NCI-H2196 treated with DMSO at 0.1 percent for 48 hours (cell line): ENCODE measurements around the gene CCDC138.

Experiments
- DNase-seq: peaks from one replicate; lab custom pipeline; 2025; ENCODE audit not compliant: unreplicated experiment; lab: John Stamatoyannopoulos, UW

The CCDC138 gene

DNA sequence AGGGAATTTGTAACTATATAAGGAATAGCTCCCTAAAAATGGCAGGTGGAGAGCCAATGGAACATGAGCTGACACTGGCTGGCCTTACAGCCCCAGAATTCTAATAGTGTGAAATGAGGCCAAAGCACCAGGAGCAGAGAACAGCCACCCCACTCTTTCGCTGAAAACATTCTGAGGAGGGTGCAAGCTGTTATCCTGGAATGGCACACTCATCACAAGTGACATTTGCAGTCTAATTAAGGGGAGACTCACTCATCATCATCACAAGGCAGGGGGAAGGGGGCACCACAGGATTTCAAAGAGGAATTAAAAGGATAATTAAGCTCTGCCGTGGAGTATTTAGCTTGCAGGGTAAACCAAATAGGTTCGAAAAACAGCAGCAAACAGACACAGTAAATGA is 108.2 kb downstream of the CCDC138 start:
- DNase-seq = no peak

DNA sequence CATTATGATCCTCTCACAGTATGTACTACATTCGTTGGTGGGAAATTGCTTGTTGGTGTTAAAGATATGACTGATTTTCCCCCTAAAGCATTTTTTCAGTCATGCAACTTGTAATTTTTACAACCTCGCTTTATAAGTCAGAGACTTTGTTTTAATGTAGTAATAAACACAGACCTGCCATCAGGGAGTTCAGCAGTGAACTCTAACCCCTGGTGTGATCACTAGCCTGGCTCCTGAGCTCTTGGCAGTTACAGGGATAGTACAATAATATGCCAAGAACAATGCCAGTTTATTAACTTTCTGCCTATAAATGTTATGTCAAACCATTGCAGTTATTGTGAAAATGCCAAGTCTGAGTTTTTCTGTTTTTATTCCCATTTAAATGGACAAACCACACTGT is 108.6 kb downstream of the CCDC138 start:
- DNase-seq = no peak

DNA sequence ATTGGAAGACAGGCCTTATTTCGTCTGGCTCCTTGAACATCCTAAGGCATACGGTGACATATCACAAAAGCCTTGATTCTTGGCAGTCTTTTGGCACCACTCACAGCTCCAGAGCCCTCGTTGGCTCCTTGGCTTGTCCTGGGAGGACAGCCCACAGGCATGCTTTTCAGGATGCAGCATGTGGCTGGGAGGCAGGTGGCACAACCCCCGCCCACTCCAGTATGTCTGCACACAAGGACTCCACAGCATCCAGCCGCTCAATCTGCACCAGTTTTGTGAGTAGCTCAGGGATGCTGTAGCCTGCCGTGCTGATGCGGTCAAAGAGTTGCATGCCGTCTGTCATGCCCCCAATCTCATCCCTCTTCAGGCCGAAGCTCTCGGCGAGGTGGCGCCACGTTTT is 110.2 kb downstream of the CCDC138 start:
- no peak for DNase-seq

DNA sequence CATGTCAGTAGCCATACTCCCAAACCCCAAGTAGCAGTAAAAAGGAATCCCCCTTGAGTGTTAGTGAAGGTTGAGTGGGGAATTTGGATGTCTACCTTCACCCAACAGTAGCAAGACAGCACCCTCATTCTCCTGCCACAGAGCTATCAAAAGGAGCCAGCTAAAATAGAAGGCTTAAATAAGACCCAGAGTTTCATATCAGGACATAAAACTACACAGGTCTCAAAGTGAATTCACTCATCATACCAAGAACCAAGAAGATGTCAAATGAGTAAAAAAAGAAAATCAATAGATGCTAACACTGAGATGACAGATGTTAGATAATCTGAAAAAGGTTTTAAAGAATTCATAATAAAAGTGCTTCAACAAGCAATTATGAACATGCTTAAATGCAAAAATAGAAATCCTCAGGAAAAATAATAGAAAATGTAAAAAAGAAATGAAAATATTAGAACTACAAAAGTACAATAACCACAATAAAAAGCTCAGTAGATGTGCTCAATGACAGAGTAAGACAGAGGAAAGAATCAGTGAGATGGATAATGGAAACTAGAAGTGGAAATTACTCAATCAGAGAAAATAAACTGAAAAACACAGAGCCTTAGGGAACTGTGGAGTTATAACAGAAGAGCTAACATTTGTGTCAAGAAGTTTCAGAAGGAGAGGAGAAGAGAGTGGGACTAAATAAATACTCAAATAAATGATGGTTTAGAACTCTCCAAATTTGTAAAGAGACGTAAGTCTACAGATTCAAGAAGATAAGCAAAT is 111.9 kb downstream of the CCDC138 start:
- no peak for DNase-seq

DNA sequence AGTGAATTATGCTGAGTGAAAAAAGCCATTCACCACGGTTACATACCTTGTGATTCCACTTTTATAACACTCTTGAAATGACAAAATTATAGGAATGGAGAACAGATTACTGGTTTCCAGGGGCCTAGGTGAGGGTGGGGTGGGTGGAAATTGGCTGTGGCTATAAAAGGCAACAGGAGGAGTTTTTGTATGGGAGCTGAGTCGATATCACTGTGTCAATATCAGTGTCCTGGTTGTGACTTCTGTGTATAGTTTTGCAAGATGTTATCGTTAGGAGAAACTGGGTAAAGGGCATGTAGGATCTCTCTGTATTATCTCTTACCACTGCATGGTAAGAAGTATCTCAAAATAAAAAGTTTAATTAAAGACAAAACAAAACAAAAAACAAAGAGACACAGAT is 118.1 kb downstream of the CCDC138 start:
- DNase-seq = no peak

DNA sequence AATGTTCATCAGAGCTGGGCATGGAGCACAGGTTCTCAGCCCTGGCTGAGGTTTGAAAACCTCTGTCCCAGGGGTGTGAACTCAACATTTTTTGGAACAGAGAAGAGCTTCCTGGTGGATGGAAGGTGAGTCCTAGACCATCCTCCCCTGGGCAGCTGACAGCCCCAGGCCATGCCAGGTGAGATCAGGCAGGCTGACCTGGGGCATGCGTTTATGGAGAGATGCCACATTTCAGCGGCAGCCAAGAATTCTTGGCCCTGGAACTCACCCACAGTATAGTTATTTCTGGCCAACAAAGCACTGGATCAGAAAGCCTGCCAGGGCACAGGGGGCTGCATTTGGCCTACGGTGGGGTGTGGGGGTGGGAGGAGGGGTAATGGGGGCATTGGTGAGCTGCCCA is 118.6 kb downstream of the CCDC138 start:
- no peak for DNase-seq

DNA sequence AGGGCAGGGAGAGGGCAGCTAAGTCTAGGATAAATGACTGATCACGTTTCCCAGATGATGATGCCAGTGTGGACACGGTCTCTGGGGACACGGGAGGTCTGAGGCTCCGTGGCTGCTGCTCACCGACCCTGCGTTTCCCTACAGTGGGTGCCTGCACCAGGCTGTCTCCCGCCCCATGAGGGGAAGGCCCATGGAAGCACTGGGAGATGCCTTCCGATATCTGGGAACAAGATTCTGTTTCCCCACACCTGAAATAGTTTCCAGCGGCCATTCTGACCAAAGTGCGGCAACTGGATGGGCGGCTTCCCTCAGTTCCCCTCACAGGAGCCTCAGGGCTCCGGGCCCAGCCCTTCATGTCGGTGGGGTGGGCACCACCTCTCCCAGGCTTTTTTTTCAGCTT is 119.3 kb downstream of the CCDC138 start:
- no peak for DNase-seq

DNA sequence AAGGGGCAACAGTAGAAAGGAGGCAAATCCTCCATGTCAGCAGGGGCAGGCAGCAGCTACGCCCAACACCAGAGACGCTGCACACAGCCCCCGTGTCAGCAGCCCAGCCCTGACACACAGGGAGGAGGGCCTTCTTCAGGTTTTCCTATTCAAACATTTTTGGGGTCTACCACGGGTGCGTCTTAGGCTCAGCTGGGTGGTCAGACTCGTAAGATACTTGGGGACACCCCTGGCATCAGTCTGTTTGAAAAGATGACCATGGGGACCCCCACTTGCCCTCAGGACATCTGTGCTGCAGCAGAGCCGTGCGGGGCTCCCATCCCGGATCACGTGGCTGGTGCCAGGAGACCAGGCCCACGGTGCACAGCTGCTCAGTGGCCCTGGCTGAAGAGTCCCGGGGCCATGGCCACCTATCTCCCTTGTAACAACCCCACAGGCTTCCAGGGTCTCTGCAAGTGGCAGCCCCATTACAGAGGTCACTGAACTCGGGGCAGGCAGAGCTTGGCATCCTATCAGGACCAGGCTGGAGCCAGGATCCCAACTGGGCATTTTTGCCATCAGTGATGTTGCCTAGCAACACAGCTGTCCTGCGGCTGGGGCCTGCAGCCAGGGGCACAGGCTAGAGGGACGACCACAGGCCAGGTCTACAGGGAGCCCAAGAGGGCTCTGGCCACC is 120.0 kb downstream of the CCDC138 start:
- DNase-seq = no peak

DNA sequence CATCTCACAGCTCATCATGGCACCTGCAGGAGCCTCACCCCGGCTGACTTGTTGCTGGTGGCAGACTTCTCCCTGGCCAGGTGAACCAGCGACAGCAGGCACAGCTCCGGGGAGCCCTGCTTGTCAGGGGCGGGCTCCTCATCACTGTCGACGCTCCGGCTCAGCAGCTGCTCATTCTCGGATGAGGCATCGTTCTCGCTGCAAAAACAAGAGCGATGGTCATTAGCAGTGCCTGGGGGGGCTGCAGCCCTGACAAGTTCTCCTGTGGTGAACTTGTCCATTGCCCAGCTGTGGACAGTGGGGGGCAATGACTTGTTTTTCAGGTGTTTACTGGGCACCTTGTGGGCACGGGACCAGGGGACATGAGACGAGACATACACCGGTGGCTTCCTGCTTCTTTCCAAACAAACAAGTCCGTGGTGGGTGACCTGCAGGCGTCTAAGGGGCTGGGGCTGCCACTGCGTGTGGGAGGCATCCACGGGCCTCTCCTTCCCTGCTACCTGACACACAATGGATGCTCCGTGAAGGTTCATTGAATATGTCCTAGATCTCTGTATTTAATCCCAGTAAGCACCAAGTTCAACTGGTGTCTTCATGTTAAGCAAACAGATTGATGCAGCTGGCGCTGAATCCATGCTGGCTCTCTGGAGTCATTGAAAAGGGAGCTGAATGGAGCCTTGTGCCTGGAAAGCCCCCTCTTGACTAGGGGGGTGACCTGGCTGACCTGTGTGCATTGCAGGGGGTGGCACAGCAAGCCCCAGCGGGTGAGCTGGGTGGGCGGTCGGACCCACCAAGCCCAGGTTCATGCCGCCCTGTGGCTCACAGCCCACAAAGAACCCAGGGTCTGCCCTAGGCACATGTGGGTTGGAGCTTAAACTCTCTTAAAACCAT is 121.5 kb downstream of the CCDC138 start:
- DNase-seq = no peak

DNA sequence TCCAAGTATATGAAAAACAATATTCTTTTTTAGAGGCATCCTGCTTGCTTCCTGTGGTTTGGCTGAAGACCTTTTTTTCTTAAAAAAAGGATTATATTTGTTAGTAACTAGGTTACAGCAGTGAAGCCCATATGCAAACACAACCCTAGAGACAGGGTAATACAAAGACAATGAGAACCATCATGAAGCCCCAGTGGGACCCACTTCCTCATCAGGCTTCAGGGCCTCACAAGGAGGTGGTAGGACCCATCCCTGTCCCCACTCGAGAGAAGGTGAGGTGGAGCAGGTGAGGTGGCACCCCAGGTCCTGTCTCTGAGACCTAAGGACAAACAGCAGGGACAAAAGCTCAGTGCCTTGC is 122.1 kb downstream of the CCDC138 start:
- no peak for DNase-seq

DNA sequence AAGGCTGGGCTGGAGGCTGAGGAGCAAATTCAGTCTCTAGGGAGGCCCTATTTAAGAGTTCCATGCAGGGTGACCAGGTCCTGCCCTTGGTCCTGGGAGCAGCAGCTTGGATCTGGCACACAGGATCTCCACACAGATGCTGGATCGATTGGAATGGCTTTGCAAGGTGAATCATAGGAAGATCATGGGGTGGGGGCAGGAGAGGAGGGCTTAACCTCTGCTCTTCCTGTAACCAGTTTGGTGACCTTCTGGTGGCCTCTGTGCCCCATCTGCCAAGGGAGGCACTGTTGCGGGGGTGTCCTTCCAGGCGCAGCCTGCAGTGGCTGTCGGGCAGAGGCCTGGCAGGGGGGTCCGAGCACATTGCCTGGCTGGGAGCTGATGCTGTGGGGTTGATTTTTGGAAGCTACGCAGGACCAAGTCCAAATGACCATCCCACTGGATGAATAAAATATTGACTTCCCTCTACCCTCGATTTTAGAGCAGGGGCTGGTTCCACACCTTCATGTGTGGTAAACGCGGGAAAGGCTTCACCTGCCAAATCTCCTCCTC is 122.8 kb downstream of the CCDC138 start:
- DNase-seq = no peak

DNA sequence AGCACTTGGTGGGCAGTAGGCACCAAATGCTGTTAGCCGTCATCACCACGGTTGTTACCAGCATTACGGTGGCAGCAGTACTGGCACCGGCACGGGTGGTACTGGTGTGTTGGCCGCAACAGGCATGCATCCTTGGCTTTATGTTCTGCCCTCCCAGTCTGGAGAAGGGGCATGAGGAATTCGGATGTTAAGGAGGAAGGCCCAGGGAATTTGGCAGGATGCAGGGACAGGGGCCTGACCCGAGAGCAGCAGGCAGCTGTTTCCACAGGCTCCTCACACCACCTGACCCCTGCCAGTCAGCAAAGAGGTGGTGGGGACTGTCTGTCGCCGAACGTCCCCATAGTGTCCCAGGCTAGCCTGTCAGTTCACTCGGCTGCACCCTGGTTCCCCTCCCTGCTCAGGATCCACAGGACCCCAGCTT is 123.5 kb downstream of the CCDC138 start:
- no peak for DNase-seq

DNA sequence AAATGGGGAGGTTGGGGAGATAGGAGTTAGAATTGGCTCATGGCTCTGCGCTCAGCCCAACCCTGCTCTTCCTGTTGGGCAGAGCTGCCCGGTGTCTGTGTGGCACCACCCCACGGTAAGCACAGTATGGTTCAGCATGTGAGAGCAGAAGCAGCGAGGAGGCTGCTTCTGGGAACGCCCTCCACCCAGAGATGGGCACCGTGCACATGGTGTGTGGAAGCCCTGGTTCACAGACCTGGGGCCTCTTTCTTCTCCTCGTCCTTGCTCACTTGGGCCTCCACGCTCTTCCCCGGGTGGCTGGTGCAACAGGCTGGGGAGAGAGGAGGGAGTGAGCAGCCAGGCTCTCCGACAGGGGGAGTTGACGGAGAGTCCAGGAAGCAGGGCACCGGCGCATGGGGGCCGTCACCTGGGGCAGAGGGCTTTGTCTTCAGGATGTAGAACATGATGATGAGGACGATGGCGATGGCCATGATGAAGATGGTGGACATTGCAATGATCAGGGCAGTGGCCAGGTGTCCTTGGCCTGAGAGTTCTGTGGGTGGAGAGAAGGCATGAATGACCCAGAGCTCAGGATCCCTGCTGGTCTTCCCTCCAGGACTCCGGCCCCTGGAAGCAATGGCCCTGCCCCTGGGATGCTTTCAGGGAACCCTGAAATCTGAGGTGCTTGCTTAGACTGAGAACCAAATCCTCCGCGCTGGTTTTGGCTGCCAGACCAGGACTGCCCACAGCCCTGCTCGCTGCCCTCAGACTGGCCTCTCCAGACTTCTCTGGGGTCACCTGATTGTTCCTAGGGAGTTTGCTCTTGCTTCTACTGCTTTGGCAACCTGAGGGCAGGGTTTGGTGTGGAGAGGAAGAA is 124.2 kb downstream of the CCDC138 start:
- no peak for DNase-seq

DNA sequence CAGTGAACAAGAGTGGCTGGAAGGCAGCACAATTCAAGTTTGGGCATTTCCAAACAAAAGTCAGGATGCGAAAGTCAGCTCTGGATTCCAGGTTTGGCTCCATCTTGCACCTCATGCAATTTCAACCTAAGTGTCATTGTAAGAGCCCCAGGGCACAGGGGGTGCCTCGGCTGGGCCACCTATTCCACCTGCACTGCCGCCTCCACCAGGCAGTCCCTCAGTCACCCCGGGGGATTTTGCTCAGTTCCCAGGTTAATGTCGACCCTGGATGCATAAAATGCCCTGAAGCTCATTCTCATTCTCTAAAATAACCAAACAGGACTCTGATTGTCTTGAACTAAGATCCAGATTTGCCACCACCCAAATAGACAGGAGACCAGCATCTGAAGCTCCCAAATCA is 124.8 kb downstream of the CCDC138 start:
- no peak for DNase-seq

DNA sequence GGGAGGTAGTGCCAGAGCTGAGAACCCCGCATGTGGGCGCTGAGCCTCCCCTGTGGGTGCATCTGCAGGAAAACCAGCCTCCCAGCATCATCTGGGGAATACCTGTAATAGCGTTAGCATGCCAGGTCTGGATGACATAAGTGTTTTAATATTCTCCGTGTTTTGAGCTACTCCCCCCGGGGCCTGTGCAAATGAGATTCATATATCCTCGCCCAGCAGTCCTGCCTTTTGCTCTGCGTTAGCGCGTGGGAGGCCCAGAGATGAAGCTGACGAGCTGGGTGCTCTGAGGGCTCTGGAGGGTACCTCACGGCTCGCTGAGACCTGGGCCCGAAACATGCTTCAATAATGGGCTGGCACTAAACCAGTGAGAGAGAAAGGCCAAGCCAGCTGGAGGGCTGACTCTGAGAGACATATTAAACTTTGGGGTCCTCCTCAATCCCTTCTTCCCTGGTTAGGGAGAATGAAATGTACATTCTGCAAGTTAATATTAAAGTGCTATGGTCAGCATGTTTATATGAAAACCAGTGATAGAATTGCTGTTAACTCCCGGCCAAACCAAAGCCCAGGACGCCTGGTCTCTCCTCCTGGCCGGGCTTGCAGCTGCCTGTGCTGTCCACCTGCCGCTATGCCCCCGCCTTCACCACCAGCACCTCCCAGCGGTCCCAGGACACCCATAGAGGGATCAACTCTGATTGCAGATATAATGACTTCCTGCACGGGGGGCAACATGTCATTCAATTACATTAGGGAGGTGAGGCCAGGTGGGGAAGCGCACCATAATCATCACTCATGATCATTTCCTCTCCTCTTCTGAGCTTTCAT is 125.4 kb downstream of the CCDC138 start:
- DNase-seq = no peak

DNA sequence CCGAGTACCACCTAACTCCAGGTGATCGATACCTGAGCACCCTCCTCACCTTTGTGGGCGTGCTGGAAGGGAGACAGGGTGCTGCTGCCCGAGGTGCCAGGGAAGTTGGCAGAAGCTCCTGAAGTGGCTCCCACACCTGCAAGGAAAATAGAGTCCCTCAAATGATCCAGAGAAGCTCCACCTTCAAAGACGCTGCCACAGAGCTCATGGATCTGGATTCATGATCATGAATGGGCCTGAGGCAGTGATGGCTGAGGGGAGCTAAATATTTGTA is 126.0 kb downstream of the CCDC138 start:
- no peak for DNase-seq

DNA sequence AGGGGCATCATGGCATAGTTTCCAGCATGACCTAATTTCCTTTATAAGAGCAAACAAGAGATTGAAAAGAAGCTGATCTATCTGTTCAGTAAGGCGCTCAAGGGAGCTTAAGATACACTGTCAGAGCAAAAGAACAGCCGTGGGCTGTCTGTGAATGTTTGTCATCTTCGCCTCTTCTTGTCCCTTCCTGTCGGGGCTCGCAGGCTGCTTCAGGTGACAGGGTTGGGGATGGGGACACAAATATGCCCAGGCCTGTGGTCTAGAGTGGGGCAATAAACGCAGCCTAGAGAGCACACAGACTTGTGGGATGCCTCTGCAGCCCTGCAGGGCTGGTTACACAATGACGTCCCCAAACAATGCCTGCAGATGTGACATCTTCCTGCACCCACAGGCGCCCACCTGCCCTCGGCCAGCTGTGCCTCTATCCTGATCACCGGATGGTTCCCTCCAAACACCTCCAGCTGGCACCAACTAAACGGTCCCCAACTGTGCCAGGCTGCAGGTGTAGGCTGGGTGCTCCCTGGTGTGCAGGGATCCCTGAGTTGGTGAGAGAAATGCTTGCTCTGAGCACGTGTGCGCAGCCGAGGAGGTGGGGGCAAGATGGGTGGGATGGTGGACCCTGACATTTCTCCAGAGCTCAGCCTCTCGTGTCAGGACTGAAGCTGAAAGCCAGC is 129.7 kb downstream of the CCDC138 start:
- DNase-seq = no peak

DNA sequence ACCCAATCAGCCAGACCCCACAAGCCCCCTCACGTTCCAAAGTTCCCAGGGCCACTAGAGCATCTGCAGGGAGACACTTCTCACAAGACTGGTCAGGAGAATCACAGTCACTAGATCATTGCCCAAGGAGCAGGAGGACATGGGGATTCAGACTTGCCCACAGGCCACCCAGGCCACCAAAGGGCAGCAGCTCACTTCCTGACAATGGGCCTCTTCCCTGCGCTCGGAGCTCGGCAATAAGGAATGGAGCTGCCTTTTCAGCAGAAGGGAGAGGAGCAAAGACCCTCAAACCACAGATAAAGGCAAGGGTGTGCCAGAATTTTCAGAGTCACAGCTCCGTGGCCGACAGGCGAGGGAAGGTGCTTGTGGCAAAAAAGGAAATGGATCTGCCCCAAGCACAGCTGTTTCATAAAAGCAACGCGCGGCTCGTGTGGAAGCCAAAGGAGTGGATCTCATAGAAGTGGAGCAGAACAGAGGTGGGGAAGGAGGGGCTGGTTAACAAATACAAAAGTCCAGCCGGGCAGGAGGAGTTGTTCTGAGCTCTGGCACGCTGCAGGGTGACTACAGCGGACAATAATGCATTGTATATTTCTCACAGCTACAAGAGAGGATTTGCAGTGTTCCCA is 130.3 kb downstream of the CCDC138 start:
- DNase-seq = no peak

DNA sequence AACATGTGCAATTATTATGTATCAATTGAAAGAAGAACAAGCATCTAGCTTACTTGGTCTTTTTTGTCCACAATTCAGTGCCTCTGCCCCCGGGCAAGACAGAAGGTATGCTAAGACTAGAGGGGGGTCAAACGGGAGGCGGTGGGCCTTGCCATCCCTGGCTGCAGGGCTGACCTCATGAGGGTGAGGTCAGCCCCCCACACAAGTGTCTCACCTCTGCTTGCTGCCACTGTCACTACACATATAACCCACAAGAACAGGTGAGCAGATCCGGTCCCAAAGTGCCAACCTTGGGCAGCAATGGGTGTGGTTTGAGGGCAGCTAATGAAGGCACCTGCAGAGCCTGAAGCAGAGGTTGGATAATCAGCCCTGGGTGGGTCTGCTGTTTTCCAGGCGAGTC is 131.0 kb downstream of the CCDC138 start:
- DNase-seq = no peak
